Calu3 (cell line): ENCODE measurements around the gene RPS6KA2. TPM values are rescaled to one million over a fixed set of nuclear protein-coding genes. Genes with fewer than 3 reads are reported as not detected.
A peak's percentile ranks its signal among the peaks of the same experiment; 100 is the strongest.

Experiments
- BruUV-seq: library from RNA; stranded (reverse); fragments of 400-500 nt; replicated peaks from 2 replicates; lab custom pipeline; 2021; lab: Mats Ljungman, UMichigan
- CTCF ChIA-PET: fragments of 300-600 bp; sonication (Branson Sonifier 250); formaldehyde crosslinking; loops from one replicate; lab custom pipeline; 2022; ENCODE audit warnings: antibody characterized with exemption; lab: Charles Lee
- DNase-seq: peaks from one replicate; pipeline ENCODE4 v3.0.0; 2022
- H3K27ac Mint-ChIP-seq: one replicate; pipeline ENCODE4 v1.8.0; 2022; ENCODE audit warnings: mixed read lengths; ENCODE audit not compliant: unreplicated experiment
- H3K27me3 Mint-ChIP-seq: one replicate; pipeline ENCODE4 v1.8.0; 2022; ENCODE audit warnings: mixed read lengths; ENCODE audit not compliant: unreplicated experiment
- H3K36me3 Mint-ChIP-seq: one replicate; pipeline ENCODE4 v1.8.0; 2022; ENCODE audit warnings: mild to moderate bottlenecking, moderate library complexity, mixed read lengths; ENCODE audit not compliant: insufficient read depth, unreplicated experiment
- H3K4me1 Mint-ChIP-seq: one replicate; pipeline ENCODE4 v1.8.0; 2022; ENCODE audit warnings: mild to moderate bottlenecking, low read depth, mixed read lengths; ENCODE audit not compliant: unreplicated experiment
- H3K4me3 Mint-ChIP-seq: one replicate; pipeline ENCODE4 v1.8.0; 2022; ENCODE audit warnings: mild to moderate bottlenecking, low read depth, moderate library complexity, mixed read lengths; ENCODE audit not compliant: unreplicated experiment
- H3K9me3 Mint-ChIP-seq: one replicate; pipeline ENCODE4 v1.8.0; 2022; ENCODE audit warnings: low read depth, mixed read lengths; ENCODE audit not compliant: unreplicated experiment
- CTCF ChIP-seq: fragments of 200-600 bp; IDR thresholded peaks from one replicate; pipeline ENCODE4 v1.8.0; 2022; ENCODE audit warnings: antibody characterized with exemption; ENCODE audit not compliant: unreplicated experiment
- intact Hi-C: fragments of 100-400 bp; cut with micrococcal nuclease; formaldehyde crosslinking; loops from one replicate; pipeline ENCODE4 v1.10.0; 2022; ENCODE audit not compliant: unreplicated experiment
- total RNA-seq: library from RNA; stranded (reverse); gene quantifications from 2 replicates; pipeline ENCODE4 v1.2.3, GENCODE V29; 2022

Gene RPS6KA2
- total RNA-seq, 1 experiment from 2014 or later = 41.3 TPM

GRCh38 chr6:166419717-166420116 is 207.3 kb downstream of the RPS6KA2 start:
- peaks cover 17% of the 10 kb centered on the region for H3K36me3 Mint-ChIP-seq
- CTCF ChIA-PET = interaction anchor here (1.5 kb wide), 1 partner anchor 137 kb away, joined by 3 read pairs; no protein-coding TSS in a partner anchor
- H3K9me3 Mint-ChIP-seq = peaks cover 7% of the 10 kb centered on the region

GRCh38 chr6:166419286-166419685 is 207.8 kb downstream of the RPS6KA2 start:
- H3K4me1 Mint-ChIP-seq = no peaks in the 10 kb centered on the region
- peaks cover 17% of the 10 kb centered on the region for H3K36me3 Mint-ChIP-seq
- DNase-seq = peak; percentile 11
- H3K4me3 Mint-ChIP-seq = no peak overlapping the region
- peaks cover 7% of the 10 kb centered on the region for H3K9me3 Mint-ChIP-seq
- no peak overlapping the region for H3K27ac Mint-ChIP-seq
- no TSS peak for BruUV-seq
- CTCF ChIA-PET = interaction anchor here (1.5 kb wide), 1 partner anchor 138 kb away, joined by 3 read pairs; no protein-coding TSS in a partner anchor
- TF ChIP-seq CTCF = no peak
- no peaks in the 10 kb centered on the region for H3K27me3 Mint-ChIP-seq
- intact Hi-C loops = no loop called here

More at GRCh38 chr6:166419717-166420116, 207.3 kb downstream of the RPS6KA2 start:
- no peaks in the 10 kb centered on the region for H3K27me3 Mint-ChIP-seq
- BruUV-seq = no TSS peak
- H3K27ac Mint-ChIP-seq = no peak overlapping the region
- no peak for TF ChIP-seq CTCF
- intact Hi-C loops = no loop called here
- no peak for DNase-seq
- no peaks in the 10 kb centered on the region for H3K4me1 Mint-ChIP-seq
- H3K4me3 Mint-ChIP-seq = no peak overlapping the region

GRCh38 chr6:166418691-166419143 is 208.3 kb downstream of the RPS6KA2 start:
- no peak for DNase-seq
- Mint-ChIP-seq H3K4me3 (no peak overlapping the region), H3K27me3 (no peaks in the 10 kb centered on the region), H3K27ac (no peak overlapping the region), H3K36me3 (peaks cover 17% of the 10 kb centered on the region), H3K4me1 (no peaks in the 10 kb centered on the region), H3K9me3 (peaks cover 7% of the 10 kb centered on the region)
- TF ChIP-seq CTCF = no peak
- intact Hi-C loops = no loop called here
- BruUV-seq = no TSS peak
- CTCF ChIA-PET = no interaction called here

- H3K4me1 Mint-ChIP-seq = no peaks in the 10 kb centered on the region
- TF ChIP-seq CTCF = no peak
Observed at GRCh38 chr6:166417285-166417691, 209.8 kb downstream of the RPS6KA2 start.

More at GRCh38 chr6:166417285-166417691, 209.8 kb downstream of the RPS6KA2 start:
- intact Hi-C loops = no loop called here
- CTCF ChIA-PET = no interaction called here
- no peak overlapping the region for H3K4me3 Mint-ChIP-seq
- BruUV-seq = no TSS peak
- H3K27me3 Mint-ChIP-seq = no peaks in the 10 kb centered on the region
- peaks cover 17% of the 10 kb centered on the region for H3K36me3 Mint-ChIP-seq
- peaks cover 7% of the 10 kb centered on the region for H3K9me3 Mint-ChIP-seq
- no peak overlapping the region for H3K27ac Mint-ChIP-seq
- DNase-seq = no peak
